HepG2 (cell line): Measurements from ENCODE around the gene PLXND1. TPM values are rescaled to one million over a fixed set of nuclear protein-coding genes. Genes with fewer than 3 reads are reported as not detected.

Experiments
- ATF2 ChIP-seq: sonication (generic); formaldehyde crosslinking; IDR thresholded peaks from 2 replicates; pipeline ENCODE4 v1.4.0; 2020; ENCODE audit warnings: missing genetic modification reagents
- EEA1 ChIP-seq: sonication (generic); formaldehyde crosslinking; IDR thresholded peaks from 2 replicates; pipeline ENCODE4 v1.5.1; 2020; ENCODE audit warnings: mild to moderate bottlenecking, missing genetic modification reagents, borderline replicate concordance
- MBNL3 ChIP-seq: fragments of 250-450 bp; sonication (Bioruptor Pico); conservative IDR thresholded peaks from 2 replicates; pipeline ENCODE4 v1.8.0; 2022; ENCODE audit warnings: mild to moderate bottlenecking, inconsistent platforms
- NFE2L1 ChIP-seq: sonication (generic); formaldehyde crosslinking; IDR thresholded peaks from 2 replicates; pipeline ENCODE4 v1.4.0; 2020; ENCODE audit warnings: missing genetic modification reagents, mild to moderate bottlenecking, borderline replicate concordance
- PRDM10 ChIP-seq: sonication (generic); formaldehyde crosslinking; IDR thresholded peaks from 2 replicates; pipeline ENCODE4 v1.4.0; 2020; ENCODE audit warnings: low read depth, missing genetic modification reagents
- ZNF546 ChIP-seq: sonication (generic); formaldehyde crosslinking; conservative IDR thresholded peaks from 2 replicates; pipeline ENCODE4 v1.8.1; 2023; ENCODE audit warnings: mild to moderate bottlenecking, missing genetic modification reagents
- ZNF709 ChIP-seq: sonication (generic); formaldehyde crosslinking; IDR thresholded peaks from 2 replicates; pipeline ENCODE4 v1.5.0; 2020; ENCODE audit warnings: mild to moderate bottlenecking, missing genetic modification reagents
- polyA plus RNA-seq, 8 experiments: library from polyadenylated mRNA; depleted of rRNA in 3 of 8; stranded (reverse) in 7 of 8; unstranded in 1 of 8; fragments of >200 nt; fragmentation: Illumina TruSeq in 4 of 8; extraction: Trizol in 4 of 8; gene quantifications; 2 replicates each; pipeline versions ENCODE4 v1.2.1 to v1.2.3, GENCODE V29; 2011 to 2016; ENCODE audit warnings: low read depth in 4 of 8, missing spikeins in 1 of 8, mixed read lengths in 1 of 8; ENCODE audit not compliant: insufficient read depth in 1 of 8
- total RNA-seq, 5 experiments: library from RNA; depleted of rRNA; stranded (reverse); fragments of >200 nt; fragmentation: Illumina TruSeq; extraction: Trizol; gene quantifications; 2 replicates each; pipeline ENCODE4 v1.2.3, GENCODE V29; 2016; ENCODE audit warnings: low read depth in 1 of 5
- TF ChIP-seq, protein P1 (sequence below): IDR thresholded peaks from 2 replicates; pipeline ENCODE4 v1.6.1; 2018; ENCODE audit warnings: missing genetic modification reagents, mild to moderate bottlenecking, missing compliant biosample characterization
- TF ChIP-seq, protein P2 (sequence below): sonication (generic); formaldehyde crosslinking; IDR thresholded peaks from 2 replicates; pipeline ENCODE4 v1.4.0; 2020; ENCODE audit warnings: missing genetic modification reagents

The PLXND1 gene
- total and polyA plus RNA-seq, 2 of the 13 experiments (the other 11 are each of a cell fraction or from before 2014, with no cell fraction given), result 15.9 to 42.0 TPM

DNA sequence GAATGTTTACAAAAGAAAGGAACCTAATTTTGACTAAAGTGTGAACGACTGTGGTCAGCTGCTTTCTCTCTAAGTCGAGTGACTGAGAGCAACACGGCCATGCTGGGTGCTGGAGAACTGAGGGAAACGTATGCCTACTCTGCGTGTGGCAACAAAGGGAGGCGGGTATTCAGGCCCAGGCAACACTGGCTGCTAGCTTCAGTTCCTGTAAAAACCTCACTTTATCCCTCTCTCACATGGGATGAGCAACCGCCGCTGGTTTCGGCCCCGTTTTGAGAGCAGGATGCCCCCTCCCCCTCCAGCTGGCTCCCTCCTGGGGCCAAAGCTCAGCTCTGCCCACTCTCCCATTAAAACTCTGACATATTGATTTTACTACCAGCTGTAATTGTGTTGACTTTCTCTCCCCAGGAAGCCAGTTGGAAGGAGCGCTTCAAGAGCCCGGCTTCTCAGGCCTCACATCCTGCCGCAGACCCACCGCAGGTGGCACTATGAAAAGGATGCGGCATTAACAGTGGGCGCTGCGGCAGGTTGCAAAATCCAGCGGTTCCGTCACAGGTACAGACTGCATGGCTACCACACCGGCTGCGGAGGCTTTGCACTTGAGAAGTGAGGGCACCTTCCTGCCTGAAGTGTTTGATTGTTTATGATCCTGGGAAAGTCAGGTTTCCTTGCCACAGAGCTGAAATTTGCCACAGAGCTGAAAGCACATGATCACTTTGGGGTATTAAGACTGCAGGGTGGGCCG is 12.7 kb downstream of the PLXND1 start (continued):
- TF ChIP-seq, protein P1, sequence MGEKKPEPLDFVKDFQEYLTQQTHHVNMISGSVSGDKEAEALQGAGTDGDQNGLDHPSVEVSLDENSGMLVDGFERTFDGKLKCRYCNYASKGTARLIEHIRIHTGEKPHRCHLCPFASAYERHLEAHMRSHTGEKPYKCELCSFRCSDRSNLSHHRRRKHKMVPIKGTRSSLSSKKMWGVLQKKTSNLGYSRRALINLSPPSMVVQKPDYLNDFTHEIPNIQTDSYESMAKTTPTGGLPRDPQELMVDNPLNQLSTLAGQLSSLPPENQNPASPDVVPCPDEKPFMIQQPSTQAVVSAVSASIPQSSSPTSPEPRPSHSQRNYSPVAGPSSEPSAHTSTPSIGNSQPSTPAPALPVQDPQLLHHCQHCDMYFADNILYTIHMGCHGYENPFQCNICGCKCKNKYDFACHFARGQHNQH, result peak; percentile 84; the same call in 1 of the 2 replicates
- TF ChIP-seq ZNF546 (CRISPR knock-in tag) (no peak), PRDM10 (peak; percentile 52; the same call in 1 of the 2 replicates), ZNF709 (CRISPR knock-in tag) (no peak), EEA1 (CRISPR knock-in tag) (no peak), ATF2 (CRISPR knock-in tag) (peak; percentile 38; the same call in 1 of the 2 replicates), NFE2L1 (CRISPR knock-in tag) (no peak), MBNL3 (CRISPR knock-in tag) (no peak)
- TF ChIP-seq, protein P2, sequence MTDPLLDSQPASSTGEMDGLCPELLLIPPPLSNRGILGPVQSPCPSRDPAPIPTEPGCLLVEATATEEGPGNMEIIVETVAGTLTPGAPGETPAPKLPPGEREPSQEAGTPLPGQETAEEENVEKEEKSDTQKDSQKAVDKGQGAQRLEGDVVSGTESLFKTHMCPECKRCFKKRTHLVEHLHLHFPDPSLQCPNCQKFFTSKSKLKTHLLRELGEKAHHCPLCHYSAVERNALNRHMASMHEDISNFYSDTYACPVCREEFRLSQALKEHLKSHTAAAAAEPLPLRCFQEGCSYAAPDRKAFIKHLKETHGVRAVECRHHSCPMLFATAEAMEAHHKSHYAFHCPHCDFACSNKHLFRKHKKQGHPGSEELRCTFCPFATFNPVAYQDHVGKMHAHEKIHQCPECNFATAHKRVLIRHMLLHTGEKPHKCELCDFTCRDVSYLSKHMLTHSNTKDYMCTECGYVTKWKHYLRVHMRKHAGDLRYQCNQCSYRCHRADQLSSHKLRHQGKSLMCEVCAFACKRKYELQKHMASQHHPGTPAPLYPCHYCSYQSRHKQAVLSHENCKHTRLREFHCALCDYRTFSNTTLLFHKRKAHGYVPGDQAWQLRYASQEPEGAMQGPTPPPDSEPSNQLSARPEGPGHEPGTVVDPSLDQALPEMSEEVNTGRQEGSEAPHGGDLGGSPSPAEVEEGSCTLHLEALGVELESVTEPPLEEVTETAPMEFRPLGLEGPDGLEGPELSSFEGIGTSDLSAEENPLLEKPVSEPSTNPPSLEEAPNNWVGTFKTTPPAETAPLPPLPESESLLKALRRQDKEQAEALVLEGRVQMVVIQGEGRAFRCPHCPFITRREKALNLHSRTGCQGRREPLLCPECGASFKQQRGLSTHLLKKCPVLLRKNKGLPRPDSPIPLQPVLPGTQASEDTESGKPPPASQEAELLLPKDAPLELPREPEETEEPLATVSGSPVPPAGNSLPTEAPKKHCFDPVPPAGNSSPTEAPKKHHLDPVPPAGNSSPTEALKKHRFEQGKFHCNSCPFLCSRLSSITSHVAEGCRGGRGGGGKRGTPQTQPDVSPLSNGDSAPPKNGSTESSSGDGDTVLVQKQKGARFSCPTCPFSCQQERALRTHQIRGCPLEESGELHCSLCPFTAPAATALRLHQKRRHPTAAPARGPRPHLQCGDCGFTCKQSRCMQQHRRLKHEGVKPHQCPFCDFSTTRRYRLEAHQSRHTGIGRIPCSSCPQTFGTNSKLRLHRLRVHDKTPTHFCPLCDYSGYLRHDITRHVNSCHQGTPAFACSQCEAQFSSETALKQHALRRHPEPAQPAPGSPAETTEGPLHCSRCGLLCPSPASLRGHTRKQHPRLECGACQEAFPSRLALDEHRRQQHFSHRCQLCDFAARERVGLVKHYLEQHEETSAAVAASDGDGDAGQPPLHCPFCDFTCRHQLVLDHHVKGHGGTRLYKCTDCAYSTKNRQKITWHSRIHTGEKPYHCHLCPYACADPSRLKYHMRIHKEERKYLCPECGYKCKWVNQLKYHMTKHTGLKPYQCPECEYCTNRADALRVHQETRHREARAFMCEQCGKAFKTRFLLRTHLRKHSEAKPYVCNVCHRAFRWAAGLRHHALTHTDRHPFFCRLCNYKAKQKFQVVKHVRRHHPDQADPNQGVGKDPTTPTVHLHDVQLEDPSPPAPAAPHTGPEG (CRISPR knock-in tag), result no peak
